HepG2 (cell line): Measurements from ENCODE around the gene TIMELESS. TPM values are rescaled to one million over a fixed set of nuclear protein-coding genes. Genes with fewer than 3 reads are reported as not detected.

Experiments
- BRD4 ChIP-seq: sonication (generic); formaldehyde crosslinking; IDR thresholded peaks from 2 replicates; pipeline ENCODE4 v1.4.0; 2020; ENCODE audit warnings: missing genetic modification reagents
- GPN1 ChIP-seq: sonication (generic); formaldehyde crosslinking; IDR thresholded peaks from 2 replicates; pipeline ENCODE4 v1.5.1; 2020; ENCODE audit warnings: missing genetic modification reagents, borderline replicate concordance
- HIVEP1 ChIP-seq: sonication (generic); formaldehyde crosslinking; IDR thresholded peaks from 2 replicates; pipeline ENCODE4 v1.4.0; 2020; ENCODE audit warnings: mild to moderate bottlenecking, missing genetic modification reagents
- SRSF1 ChIP-seq: fragments of 200-400 bp; formaldehyde crosslinking; optimal IDR thresholded peaks from 2 replicates; pipeline ENCODE3; 2017; ENCODE audit warnings: mild to moderate bottlenecking, low read depth, low read length, moderate library complexity
- ZBTB38 ChIP-seq: sonication (generic); formaldehyde crosslinking; IDR thresholded peaks from 2 replicates; pipeline ENCODE4 v1.5.1; 2020; ENCODE audit warnings: mild to moderate bottlenecking, missing genetic modification reagents
- ZEB1 ChIP-seq: IDR thresholded peaks from 2 replicates; pipeline ENCODE4 v1.6.1; 2012; ENCODE audit warnings: mild to moderate bottlenecking, low read depth, inconsistent platforms; ENCODE audit not compliant: insufficient replicate concordance
- ZNF12 ChIP-seq: sonication (generic); formaldehyde crosslinking; IDR thresholded peaks from 2 replicates; pipeline ENCODE4 v1.5.0; 2020; ENCODE audit warnings: missing genetic modification reagents
- ZNF121 ChIP-seq: sonication (generic); formaldehyde crosslinking; IDR thresholded peaks from 2 replicates; pipeline ENCODE4 v1.5.0; 2020; ENCODE audit warnings: mild to moderate bottlenecking, missing genetic modification reagents
- ZNF251 ChIP-seq: sonication (generic); formaldehyde crosslinking; IDR thresholded peaks from 2 replicates; pipeline ENCODE4 v1.9.0; 2021; ENCODE audit warnings: mild to moderate bottlenecking, missing genetic modification reagents
- ZNF549 ChIP-seq: sonication (generic); formaldehyde crosslinking; IDR thresholded peaks from 2 replicates; pipeline ENCODE4 v1.5.0; 2020; ENCODE audit warnings: missing genetic modification reagents
- ZNF562 ChIP-seq: sonication (generic); formaldehyde crosslinking; IDR thresholded peaks from 2 replicates; pipeline ENCODE4 v1.8.0; 2022; ENCODE audit warnings: missing genetic modification reagents, borderline replicate concordance
- polyA plus RNA-seq, 8 experiments: library from polyadenylated mRNA; depleted of rRNA in 3 of 8; stranded (reverse) in 7 of 8; unstranded in 1 of 8; fragments of >200 nt; fragmentation: Illumina TruSeq in 4 of 8; extraction: Trizol in 4 of 8; gene quantifications; 2 replicates each; pipeline versions ENCODE4 v1.2.1 to v1.2.3, GENCODE V29; 2011 to 2016; ENCODE audit warnings: low read depth in 4 of 8, missing spikeins in 1 of 8, mixed read lengths in 1 of 8; ENCODE audit not compliant: insufficient read depth in 1 of 8
- total RNA-seq, 5 experiments: library from RNA; depleted of rRNA; stranded (reverse); fragments of >200 nt; fragmentation: Illumina TruSeq; extraction: Trizol; gene quantifications; 2 replicates each; pipeline ENCODE4 v1.2.3, GENCODE V29; 2016; ENCODE audit warnings: low read depth in 1 of 5
- TF ChIP-seq, protein P1 (sequence below): sonication (generic); formaldehyde crosslinking; IDR thresholded peaks from 2 replicates; pipeline ENCODE4 v1.4.0; 2020; ENCODE audit warnings: missing genetic modification reagents
- TF ChIP-seq, protein P2 (sequence below): sonication (generic); formaldehyde crosslinking; conservative IDR thresholded peaks from 2 replicates; pipeline ENCODE4 v1.8.0; 2022; ENCODE audit warnings: low read depth, missing genetic modification reagents
- TF ChIP-seq, protein P3 (sequence below): sonication (generic); formaldehyde crosslinking; IDR thresholded peaks from 2 replicates; pipeline ENCODE4 v1.4.0; 2020; ENCODE audit warnings: missing genetic modification reagents, borderline replicate concordance

Gene TIMELESS
- total and polyA plus RNA-seq, 2 of the 13 experiments (the other 11 are each of a cell fraction or from before 2014, with no cell fraction given), result 4.0 to 20.3 TPM

DNA sequence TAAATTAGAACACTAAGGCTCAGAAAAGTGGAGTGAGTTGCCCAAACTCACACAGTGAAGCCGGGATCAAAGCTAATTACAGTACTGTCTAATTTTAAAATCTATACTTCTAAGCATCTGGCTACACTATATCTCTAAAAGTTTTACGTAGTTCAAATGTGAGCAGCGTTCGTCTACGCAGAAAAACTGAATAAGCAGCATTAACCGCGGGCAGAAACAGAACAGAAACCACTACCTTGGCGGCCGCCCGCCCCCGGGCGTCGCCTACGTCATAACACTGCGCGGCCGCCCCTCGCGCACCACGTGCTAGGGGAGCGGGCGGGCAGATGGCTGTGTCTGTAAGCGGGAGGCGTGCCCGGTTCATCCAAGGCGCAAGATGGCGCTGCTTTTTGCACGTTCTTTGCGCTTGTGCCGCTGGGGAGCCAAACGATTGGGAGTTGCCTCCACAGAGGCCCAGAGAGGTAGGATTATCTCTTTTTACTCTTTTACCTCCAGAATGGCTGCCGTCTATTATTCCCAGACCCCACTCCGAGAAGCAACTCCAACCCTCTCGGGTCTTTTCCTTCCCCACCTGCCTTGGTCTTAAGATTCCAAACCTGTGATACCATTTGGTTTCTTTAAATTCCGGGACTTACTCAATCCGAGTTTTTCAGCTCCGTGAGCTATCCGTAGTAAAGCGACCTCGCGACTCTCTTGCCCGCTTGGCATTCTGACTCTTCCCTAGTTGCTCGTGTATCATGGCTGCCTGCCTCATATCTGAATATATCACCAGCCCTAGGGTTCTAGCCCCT lies 19.2 kb upstream of the TIMELESS start, which contains the start of gene SPRYD4 (continued):
- TF ChIP-seq, protein P1, sequence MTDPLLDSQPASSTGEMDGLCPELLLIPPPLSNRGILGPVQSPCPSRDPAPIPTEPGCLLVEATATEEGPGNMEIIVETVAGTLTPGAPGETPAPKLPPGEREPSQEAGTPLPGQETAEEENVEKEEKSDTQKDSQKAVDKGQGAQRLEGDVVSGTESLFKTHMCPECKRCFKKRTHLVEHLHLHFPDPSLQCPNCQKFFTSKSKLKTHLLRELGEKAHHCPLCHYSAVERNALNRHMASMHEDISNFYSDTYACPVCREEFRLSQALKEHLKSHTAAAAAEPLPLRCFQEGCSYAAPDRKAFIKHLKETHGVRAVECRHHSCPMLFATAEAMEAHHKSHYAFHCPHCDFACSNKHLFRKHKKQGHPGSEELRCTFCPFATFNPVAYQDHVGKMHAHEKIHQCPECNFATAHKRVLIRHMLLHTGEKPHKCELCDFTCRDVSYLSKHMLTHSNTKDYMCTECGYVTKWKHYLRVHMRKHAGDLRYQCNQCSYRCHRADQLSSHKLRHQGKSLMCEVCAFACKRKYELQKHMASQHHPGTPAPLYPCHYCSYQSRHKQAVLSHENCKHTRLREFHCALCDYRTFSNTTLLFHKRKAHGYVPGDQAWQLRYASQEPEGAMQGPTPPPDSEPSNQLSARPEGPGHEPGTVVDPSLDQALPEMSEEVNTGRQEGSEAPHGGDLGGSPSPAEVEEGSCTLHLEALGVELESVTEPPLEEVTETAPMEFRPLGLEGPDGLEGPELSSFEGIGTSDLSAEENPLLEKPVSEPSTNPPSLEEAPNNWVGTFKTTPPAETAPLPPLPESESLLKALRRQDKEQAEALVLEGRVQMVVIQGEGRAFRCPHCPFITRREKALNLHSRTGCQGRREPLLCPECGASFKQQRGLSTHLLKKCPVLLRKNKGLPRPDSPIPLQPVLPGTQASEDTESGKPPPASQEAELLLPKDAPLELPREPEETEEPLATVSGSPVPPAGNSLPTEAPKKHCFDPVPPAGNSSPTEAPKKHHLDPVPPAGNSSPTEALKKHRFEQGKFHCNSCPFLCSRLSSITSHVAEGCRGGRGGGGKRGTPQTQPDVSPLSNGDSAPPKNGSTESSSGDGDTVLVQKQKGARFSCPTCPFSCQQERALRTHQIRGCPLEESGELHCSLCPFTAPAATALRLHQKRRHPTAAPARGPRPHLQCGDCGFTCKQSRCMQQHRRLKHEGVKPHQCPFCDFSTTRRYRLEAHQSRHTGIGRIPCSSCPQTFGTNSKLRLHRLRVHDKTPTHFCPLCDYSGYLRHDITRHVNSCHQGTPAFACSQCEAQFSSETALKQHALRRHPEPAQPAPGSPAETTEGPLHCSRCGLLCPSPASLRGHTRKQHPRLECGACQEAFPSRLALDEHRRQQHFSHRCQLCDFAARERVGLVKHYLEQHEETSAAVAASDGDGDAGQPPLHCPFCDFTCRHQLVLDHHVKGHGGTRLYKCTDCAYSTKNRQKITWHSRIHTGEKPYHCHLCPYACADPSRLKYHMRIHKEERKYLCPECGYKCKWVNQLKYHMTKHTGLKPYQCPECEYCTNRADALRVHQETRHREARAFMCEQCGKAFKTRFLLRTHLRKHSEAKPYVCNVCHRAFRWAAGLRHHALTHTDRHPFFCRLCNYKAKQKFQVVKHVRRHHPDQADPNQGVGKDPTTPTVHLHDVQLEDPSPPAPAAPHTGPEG (CRISPR knock-in tag), result peak; percentile 33; the same call in 1 of the 2 replicates
- TF ChIP-seq, protein P2, sequence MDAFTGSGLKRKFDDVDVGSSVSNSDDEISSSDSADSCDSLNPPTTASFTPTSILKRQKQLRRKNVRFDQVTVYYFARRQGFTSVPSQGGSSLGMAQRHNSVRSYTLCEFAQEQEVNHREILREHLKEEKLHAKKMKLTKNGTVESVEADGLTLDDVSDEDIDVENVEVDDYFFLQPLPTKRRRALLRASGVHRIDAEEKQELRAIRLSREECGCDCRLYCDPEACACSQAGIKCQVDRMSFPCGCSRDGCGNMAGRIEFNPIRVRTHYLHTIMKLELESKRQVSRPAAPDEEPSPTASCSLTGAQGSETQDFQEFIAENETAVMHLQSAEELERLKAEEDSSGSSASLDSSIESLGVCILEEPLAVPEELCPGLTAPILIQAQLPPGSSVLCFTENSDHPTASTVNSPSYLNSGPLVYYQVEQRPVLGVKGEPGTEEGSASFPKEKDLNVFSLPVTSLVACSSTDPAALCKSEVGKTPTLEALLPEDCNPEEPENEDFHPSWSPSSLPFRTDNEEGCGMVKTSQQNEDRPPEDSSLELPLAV (CRISPR knock-in tag), result 0 out of 2 replicates have a peak, but pooled peaks have one; percentile 3
- peak; percentile 66 for TF ChIP-seq HIVEP1 (CRISPR knock-in tag)
- TF ChIP-seq ZNF251 (CRISPR knock-in tag), result no peak
- no peak; the same call in 1 of the 2 replicates for TF ChIP-seq ZNF12
- TF ChIP-seq ZNF121 (CRISPR knock-in tag), result peak; percentile 22; the same call in 1 of the 2 replicates
- TF ChIP-seq BRD4, result peak; percentile 63
- TF ChIP-seq ZBTB38 (CRISPR knock-in tag), result peak; percentile 77
- TF ChIP-seq, protein P3, sequence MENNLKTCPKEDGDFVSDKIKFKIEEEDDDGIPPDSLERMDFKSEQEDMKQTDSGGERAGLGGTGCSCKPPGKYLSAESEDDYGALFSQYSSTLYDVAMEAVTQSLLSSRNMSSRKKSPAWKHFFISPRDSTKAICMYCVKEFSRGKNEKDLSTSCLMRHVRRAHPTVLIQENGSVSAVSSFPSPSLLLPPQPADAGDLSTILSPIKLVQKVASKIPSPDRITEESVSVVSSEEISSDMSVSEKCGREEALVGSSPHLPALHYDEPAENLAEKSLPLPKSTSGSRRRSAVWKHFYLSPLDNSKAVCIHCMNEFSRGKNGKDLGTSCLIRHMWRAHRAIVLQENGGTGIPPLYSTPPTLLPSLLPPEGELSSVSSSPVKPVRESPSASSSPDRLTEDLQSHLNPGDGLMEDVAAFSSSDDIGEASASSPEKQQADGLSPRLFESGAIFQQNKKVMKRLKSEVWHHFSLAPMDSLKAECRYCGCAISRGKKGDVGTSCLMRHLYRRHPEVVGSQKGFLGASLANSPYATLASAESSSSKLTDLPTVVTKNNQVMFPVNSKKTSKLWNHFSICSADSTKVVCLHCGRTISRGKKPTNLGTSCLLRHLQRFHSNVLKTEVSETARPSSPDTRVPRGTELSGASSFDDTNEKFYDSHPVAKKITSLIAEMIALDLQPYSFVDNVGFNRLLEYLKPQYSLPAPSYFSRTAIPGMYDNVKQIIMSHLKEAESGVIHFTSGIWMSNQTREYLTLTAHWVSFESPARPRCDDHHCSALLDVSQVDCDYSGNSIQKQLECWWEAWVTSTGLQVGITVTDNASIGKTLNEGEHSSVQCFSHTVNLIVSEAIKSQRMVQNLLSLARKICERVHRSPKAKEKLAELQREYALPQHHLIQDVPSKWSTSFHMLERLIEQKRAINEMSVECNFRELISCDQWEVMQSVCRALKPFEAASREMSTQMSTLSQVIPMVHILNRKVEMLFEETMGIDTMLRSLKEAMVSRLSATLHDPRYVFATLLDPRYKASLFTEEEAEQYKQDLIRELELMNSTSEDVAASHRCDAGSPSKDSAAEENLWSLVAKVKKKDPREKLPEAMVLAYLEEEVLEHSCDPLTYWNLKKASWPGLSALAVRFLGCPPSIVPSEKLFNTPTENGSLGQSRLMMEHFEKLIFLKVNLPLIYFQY, result peak; percentile 69; the same call in 1 of the 2 replicates
- no peak for TF ChIP-seq ZNF549 (CRISPR knock-in tag)
- TF ChIP-seq ZNF562 (CRISPR knock-in tag), result peak; percentile 80; the same call in 1 of the 2 replicates
- no peak for TF ChIP-seq SRSF1
- no peak for TF ChIP-seq GPN1
- no peak for TF ChIP-seq ZEB1
